SK-N-SH (cell line): ENCODE measurements around the gene TMEM63C.

Source experiments
- EP300 ChIP-seq, 2 experiments: IDR thresholded peaks; 2 replicates each; pipeline versions ENCODE4 v1.4.0 to v1.6.1; 2012; ENCODE audit warnings: borderline replicate concordance in 1 of 2, low read depth in 1 of 2, low read length in 1 of 2
- FOSL2 ChIP-seq: IDR thresholded peaks from 2 replicates; pipeline ENCODE4 v1.4.0; 2012; ENCODE audit warnings: low read depth, mild to moderate bottlenecking, moderate library complexity, borderline replicate concordance
- POLR2AphosphoS5 ChIP-seq: IDR thresholded peaks from 2 replicates; pipeline ENCODE4 v1.6.1; 2012; ENCODE audit warnings: low read depth, low read length
- RAD21 ChIP-seq: IDR thresholded peaks from 2 replicates; pipeline ENCODE4 v1.6.1; 2012; ENCODE audit warnings: mild to moderate bottlenecking, low read length
- RXRA ChIP-seq: IDR thresholded peaks from 2 replicates; pipeline ENCODE4 v1.4.0; 2012; ENCODE audit warnings: low read depth, mild to moderate bottlenecking, borderline replicate concordance
- SMC3 ChIP-seq: IDR thresholded peaks from 2 replicates; pipeline ENCODE4 v1.6.1; 2012; ENCODE audit warnings: low read depth, low read length, improper control_type of control experiment
- TF ChIP-seq, protein P1 (sequence below): fragments of 200-600 bp; sonication (generic); IDR thresholded peaks from 2 replicates; pipeline ENCODE4 v1.6.1; 2017; ENCODE audit warnings: antibody characterized with exemption, mild to moderate bottlenecking, moderate library complexity

DNA sequence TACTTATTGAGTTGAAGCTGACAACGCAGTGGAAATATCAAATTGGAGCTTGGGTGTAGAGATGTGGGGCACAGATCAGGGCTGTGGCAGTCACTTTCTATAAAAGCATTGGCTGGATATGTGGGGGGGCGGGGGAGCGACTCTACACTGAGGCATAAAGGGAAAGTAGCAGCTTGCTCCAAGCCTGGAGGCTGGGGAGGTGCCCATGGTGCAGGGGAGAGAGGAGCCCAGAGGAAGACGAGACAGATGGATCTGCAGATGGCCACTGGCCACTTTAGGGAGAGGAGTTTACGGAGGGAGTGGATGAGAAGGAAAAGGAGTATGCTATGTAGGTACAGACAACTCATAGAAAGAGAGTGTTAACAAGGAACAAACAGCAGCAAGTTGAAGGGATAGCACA lies 102.9 kb downstream of the TMEM63C start:
- TF ChIP-seq EP300 (IDR thresholded peaks at IDR 0.05; ENCODE audit: borderline replicate concordance in 1 of 2, low read depth in 1 of 2, low read length in 1 of 2): no peak
- TF ChIP-seq SMC3: no peak
- no peak for TF ChIP-seq POLR2AphosphoS5
- TF ChIP-seq, protein P1, sequence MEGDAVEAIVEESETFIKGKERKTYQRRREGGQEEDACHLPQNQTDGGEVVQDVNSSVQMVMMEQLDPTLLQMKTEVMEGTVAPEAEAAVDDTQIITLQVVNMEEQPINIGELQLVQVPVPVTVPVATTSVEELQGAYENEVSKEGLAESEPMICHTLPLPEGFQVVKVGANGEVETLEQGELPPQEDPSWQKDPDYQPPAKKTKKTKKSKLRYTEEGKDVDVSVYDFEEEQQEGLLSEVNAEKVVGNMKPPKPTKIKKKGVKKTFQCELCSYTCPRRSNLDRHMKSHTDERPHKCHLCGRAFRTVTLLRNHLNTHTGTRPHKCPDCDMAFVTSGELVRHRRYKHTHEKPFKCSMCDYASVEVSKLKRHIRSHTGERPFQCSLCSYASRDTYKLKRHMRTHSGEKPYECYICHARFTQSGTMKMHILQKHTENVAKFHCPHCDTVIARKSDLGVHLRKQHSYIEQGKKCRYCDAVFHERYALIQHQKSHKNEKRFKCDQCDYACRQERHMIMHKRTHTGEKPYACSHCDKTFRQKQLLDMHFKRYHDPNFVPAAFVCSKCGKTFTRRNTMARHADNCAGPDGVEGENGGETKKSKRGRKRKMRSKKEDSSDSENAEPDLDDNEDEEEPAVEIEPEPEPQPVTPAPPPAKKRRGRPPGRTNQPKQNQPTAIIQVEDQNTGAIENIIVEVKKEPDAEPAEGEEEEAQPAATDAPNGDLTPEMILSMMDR: no peak
- no peak for TF ChIP-seq FOSL2
- TF ChIP-seq RXRA: no peak
- no peak for TF ChIP-seq RAD21
